CD4-positive, alpha-beta T cell treated with Interleukin-4 for 1 hour (primary cell): ENCODE measurements around the gene RGPD3.
"Not testable (repeated sequence)": the region's sequence is repeated elsewhere in the genome, so short reads cannot be mapped to it uniquely, and the experiment has no call there.

Experiments used
- DNase-seq, 2 donors: peaks; one replicate each; pipeline ENCODE4 v3.0.0-alpha.2; 2020 to 2022

RGPD3 gene

GRCh38 chr2:106479563-106479962 lies 11.3 kb upstream of the RGPD3 start:
- DNase-seq, result not testable (repeated sequence)

- DNase-seq, result not testable (repeated sequence)
Observed at GRCh38 chr2:106477647-106478046, 9.4 kb upstream of the RGPD3 start.

GRCh38 chr2:106470658-106471057 lies 2.4 kb upstream of the RGPD3 start:
- peak; percentile 41 to 54 for DNase-seq

- not testable (repeated sequence) for DNase-seq
Observed at GRCh38 chr2:106467516-106467915, 697 bp downstream of the RGPD3 start.

GRCh38 chr2:106461882-106462281 lies 6.3 kb downstream of the RGPD3 start:
- peak in 1 of 2 donors; percentile 22 for DNase-seq

GRCh38 chr2:106390680-106391079 lies 77.5 kb downstream of the RGPD3 start:
- DNase-seq, result not testable (repeated sequence)

- not testable (repeated sequence) for DNase-seq
Observed at GRCh38 chr2:106388814-106389410, 79.3 kb downstream of the RGPD3 start.

- DNase-seq, result not testable (repeated sequence)
Observed at GRCh38 chr2:106384548-106384947, 83.7 kb downstream of the RGPD3 start.

- DNase-seq, result not testable (repeated sequence)
Observed at GRCh38 chr2:106381867-106382266, 86.3 kb downstream of the RGPD3 start.

- not testable (repeated sequence) for DNase-seq
Observed at GRCh38 chr2:106379567-106379966, 88.6 kb downstream of the RGPD3 start.

- not testable (repeated sequence) for DNase-seq
Observed at GRCh38 chr2:106369182-106369581, 99.0 kb downstream of the RGPD3 start.

GRCh38 chr2:106366204-106366885 lies 101.9 kb downstream of the RGPD3 start:
- no peak for DNase-seq

GRCh38 chr2:106363791-106364190 lies 104.4 kb downstream of the RGPD3 start:
- DNase-seq, result no peak

GRCh38 chr2:106362789-106363188 lies 105.4 kb downstream of the RGPD3 start:
- no peak for DNase-seq

GRCh38 chr2:106359512-106359911 lies 108.7 kb downstream of the RGPD3 start:
- DNase-seq, result no peak

- DNase-seq, result no peak
Observed at GRCh38 chr2:106358521-106358920, 109.7 kb downstream of the RGPD3 start.

GRCh38 chr2:106358081-106358480 lies 110.1 kb downstream of the RGPD3 start:
- DNase-seq, result no peak

GRCh38 chr2:106356291-106356690 lies 111.9 kb downstream of the RGPD3 start:
- DNase-seq, result no peak

GRCh38 chr2:106353676-106354075 lies 114.5 kb downstream of the RGPD3 start:
- no peak for DNase-seq

- no peak for DNase-seq
Observed at GRCh38 chr2:106350980-106351379, 117.2 kb downstream of the RGPD3 start.

GRCh38 chr2:106344302-106344701 lies 123.9 kb downstream of the RGPD3 start:
- no peak for DNase-seq

GRCh38 chr2:106343274-106343673 lies 124.9 kb downstream of the RGPD3 start:
- no peak for DNase-seq

GRCh38 chr2:106342831-106343251 lies 125.4 kb downstream of the RGPD3 start:
- no peak for DNase-seq

GRCh38 chr2:106341666-106342065 lies 126.5 kb downstream of the RGPD3 start:
- no peak for DNase-seq
